Type B pancreatic cell (in vitro differentiated cells): ENCODE measurements around the gene DYRK1A. TPM values are rescaled to one million over a fixed set of nuclear protein-coding genes. Genes with fewer than 3 reads are reported as not detected.

Source experiments
- DNase-seq: peaks from one replicate; pipeline ENCODE4 v3.0.0; 2021; ENCODE audit warnings: mixed read lengths; ENCODE audit not compliant: unreplicated experiment; ENCODE audit errors: extremely low spot score
- H3K27ac Mint-ChIP-seq: 2 replicates; pipeline ENCODE4 v1.8.0; 2021; ENCODE audit warnings: mild to moderate bottlenecking, mixed read lengths
- H3K27me3 Mint-ChIP-seq: 2 replicates; pipeline ENCODE4 v1.8.0; 2021; ENCODE audit warnings: mixed read lengths
- H3K36me3 Mint-ChIP-seq: 2 replicates; pipeline ENCODE4 v1.8.0; 2021; ENCODE audit warnings: mixed read lengths
- H3K4me1 Mint-ChIP-seq: one replicate; pipeline ENCODE4 v1.8.0; 2021; ENCODE audit warnings: mixed read lengths; ENCODE audit not compliant: unreplicated experiment
- H3K4me3 Mint-ChIP-seq: 2 replicates; pipeline ENCODE4 v1.8.0; 2021; ENCODE audit warnings: mild to moderate bottlenecking, mixed read lengths
- H3K9me3 Mint-ChIP-seq: 2 replicates; pipeline ENCODE4 v1.8.0; 2021; ENCODE audit warnings: mixed read lengths
- total RNA-seq: library from RNA; stranded (reverse); gene quantifications from 2 replicates; pipeline ENCODE4 v1.2.1, GENCODE V29; 2021; ENCODE audit warnings: low replicate concordance
- TF ChIP-seq, protein P1 (sequence below): fragments of 200-600 bp; sonication (generic); conservative IDR thresholded peaks from 2 replicates; pipeline ENCODE4 v1.5.0; 2021; ENCODE audit warnings: antibody characterized with exemption, mild to moderate bottlenecking

DYRK1A gene
- total RNA-seq, 1 donor from 2014 or later: 70.6 TPM

GRCh38 chr21:37408464-37409193 lies 42.1 kb downstream of the DYRK1A start:
- TF ChIP-seq, protein P1, sequence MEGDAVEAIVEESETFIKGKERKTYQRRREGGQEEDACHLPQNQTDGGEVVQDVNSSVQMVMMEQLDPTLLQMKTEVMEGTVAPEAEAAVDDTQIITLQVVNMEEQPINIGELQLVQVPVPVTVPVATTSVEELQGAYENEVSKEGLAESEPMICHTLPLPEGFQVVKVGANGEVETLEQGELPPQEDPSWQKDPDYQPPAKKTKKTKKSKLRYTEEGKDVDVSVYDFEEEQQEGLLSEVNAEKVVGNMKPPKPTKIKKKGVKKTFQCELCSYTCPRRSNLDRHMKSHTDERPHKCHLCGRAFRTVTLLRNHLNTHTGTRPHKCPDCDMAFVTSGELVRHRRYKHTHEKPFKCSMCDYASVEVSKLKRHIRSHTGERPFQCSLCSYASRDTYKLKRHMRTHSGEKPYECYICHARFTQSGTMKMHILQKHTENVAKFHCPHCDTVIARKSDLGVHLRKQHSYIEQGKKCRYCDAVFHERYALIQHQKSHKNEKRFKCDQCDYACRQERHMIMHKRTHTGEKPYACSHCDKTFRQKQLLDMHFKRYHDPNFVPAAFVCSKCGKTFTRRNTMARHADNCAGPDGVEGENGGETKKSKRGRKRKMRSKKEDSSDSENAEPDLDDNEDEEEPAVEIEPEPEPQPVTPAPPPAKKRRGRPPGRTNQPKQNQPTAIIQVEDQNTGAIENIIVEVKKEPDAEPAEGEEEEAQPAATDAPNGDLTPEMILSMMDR: no peak
- Mint-ChIP-seq H3K36me3 (peaks cover 10% of the 10 kb centered on the region), H3K4me1 (peaks cover 48% of the 10 kb centered on the region), H3K27me3 (no peaks in the 10 kb centered on the region), H3K9me3 (peaks cover 5% of the 10 kb centered on the region), H3K27ac (peak overlapping the region; percentile 22), H3K4me3 (no peak overlapping the region)
- no peak for DNase-seq

GRCh38 chr21:37410639-37411038 lies 44.1 kb downstream of the DYRK1A start:
- Mint-ChIP-seq H3K4me1 (peaks cover 39% of the 10 kb centered on the region), H3K27ac (no peak overlapping the region), H3K36me3 (peaks cover 10% of the 10 kb centered on the region)

DNA sequence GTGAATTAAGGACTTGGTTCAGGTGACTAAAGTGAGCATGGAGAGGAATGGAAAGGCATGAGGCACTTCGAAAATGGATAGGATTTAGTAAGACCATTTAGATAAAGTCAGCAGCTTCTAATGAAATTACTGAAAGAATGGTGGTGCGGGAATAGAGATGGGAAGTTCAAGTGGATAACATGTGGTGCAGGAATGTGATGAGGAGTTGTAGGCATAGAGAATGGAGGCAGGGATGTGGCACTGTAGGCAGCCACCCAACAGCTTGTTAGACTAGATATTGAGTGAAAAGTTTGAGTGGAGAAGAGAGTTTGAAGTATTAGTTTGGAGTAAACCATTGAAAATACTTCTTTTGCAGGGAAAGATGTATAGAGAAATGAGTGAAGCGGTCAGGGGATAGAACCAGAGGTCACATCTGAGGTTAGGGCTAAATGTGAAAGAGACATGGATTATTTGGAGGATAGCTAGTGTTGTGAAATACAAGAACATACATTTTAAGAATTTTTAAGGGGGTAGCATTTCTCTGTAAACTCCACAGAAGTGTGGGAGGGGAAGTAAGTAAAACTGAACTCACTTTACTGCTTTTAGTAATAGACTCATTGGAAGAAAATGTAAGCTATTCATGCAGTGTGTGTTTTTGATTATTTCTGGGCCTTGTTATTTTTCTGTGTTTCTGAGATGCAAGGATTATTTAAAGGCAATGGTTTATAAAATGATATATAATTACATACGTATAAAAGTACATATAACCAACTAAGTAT lies 46.2 kb downstream of the DYRK1A start:
- H3K27me3 Mint-ChIP-seq: no peaks in the 10 kb centered on the region

More at GRCh38 chr21:37410639-37411038, 44.1 kb downstream of the DYRK1A start:
- TF ChIP-seq, protein P1: no peak
- peaks cover 5% of the 10 kb centered on the region for H3K9me3 Mint-ChIP-seq
- no peak for DNase-seq
- H3K27me3 Mint-ChIP-seq: no peaks in the 10 kb centered on the region
- H3K4me3 Mint-ChIP-seq: no peak overlapping the region

DNA sequence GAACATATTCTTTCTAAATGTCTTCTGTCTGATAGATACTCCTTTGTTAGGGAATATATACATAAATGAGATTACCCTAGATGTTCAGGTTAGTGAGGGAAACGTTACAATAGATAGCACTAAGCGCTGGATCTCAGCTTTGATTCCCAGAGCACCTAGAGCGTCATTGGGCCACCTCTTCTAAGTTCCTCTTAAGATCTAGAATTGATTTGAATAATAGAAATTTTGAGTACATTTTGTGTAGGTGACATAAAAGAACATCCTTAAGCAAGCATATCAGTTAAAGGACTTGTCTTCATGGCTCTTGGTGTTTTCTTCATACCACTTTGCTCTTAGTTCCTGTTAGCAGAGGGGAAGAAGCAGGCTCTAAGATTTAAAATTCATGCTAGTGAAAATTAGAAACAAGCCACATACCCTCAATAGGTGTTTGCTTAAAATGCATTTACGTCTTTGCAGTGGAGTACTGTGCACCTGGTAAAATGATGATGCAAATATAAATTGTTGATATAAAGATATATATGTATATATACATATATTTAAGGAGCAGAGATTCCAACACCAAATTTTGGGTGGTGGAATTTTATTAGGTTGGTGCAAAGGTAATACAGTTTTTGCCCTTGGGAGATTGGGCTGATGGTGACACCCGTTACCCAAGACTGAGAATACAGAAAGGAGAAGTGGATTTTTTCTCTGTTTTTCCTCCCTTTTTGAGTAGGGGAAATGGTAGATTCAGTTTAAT lies 47.1 kb downstream of the DYRK1A start:
- Mint-ChIP-seq H3K36me3 (peaks cover 8% of the 10 kb centered on the region), H3K27me3 (no peaks in the 10 kb centered on the region), H3K4me3 (no peak overlapping the region), H3K4me1 (peaks cover 38% of the 10 kb centered on the region), H3K27ac (no peak overlapping the region), H3K9me3 (peaks cover 4% of the 10 kb centered on the region)
- TF ChIP-seq, protein P1: no peak
- DNase-seq: no peak

More for the DNA sequence above, 46.2 kb downstream of the DYRK1A start:
- H3K27ac Mint-ChIP-seq: peak overlapping the region; percentile 4
- H3K9me3 Mint-ChIP-seq: peaks cover 5% of the 10 kb centered on the region
- peaks cover 10% of the 10 kb centered on the region for H3K36me3 Mint-ChIP-seq
- TF ChIP-seq, protein P1: no peak
- no peak for DNase-seq
- H3K4me3 Mint-ChIP-seq: no peak overlapping the region
- peaks cover 38% of the 10 kb centered on the region for H3K4me1 Mint-ChIP-seq
